Right lung (tissue), 5 donors: ENCODE measurements around the gene PRKG1. TPM values are rescaled to one million over a fixed set of nuclear protein-coding genes. Genes with fewer than 3 reads are reported as not detected.

ENCODE experiments used
- DNase-seq, 2 donors: peaks; one replicate each; pipeline ENCODE4 v3.0.0-alpha.2; 2013
- polyA plus RNA-seq, 5 donors: library from polyadenylated mRNA; unstranded; fragments of 120-200 nt; gene quantifications; one replicate each; pipeline versions ENCODE4 v1.2.1 to v1.2.3, GENCODE V29; 2013; ENCODE audit warnings: inconsistent platforms in 1 of 5, low replicate concordance in 1 of 5; ENCODE audit not compliant: insufficient read length in 5 of 5, insufficient read depth in 1 of 5

PRKG1 gene
- polyA plus RNA-seq, 5 donors: 12.4 to 21.3 (median 15.8) TPM

GRCh38 chr10:51928162-51928561, 853.9 kb downstream of the PRKG1 start:
- DNase-seq: no peak

GRCh38 chr10:51932530-51932929, 858.2 kb downstream of the PRKG1 start:
- no peak for DNase-seq

- DNase-seq: no peak
Measured at GRCh38 chr10:51934373-51934772, 860.1 kb downstream of the PRKG1 start.

DNA sequence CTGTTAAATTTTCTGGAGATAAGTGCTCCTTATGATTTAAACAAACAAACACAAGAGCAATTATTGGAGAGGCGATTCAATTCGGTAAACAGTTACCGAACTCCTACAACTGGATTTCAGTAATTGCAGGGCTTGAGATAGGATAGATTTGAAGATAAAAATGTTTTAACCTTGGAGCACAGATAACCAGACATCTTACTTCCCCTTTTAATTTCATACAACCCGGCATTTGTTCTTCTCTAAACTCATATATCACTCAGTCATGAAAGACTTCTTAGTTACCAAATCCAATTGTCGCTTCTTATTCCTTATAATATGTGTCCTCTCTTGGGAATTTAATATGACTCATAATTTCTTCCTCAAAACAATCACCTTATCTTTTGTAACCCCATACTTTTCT, 861.1 kb downstream of the PRKG1 start:
- no peak for DNase-seq

GRCh38 chr10:51937308-51938140, 863.2 kb downstream of the PRKG1 start:
- no peak for DNase-seq

- DNase-seq: no peak
Measured at GRCh38 chr10:51950371-51950995, 876.2 kb downstream of the PRKG1 start.

DNA sequence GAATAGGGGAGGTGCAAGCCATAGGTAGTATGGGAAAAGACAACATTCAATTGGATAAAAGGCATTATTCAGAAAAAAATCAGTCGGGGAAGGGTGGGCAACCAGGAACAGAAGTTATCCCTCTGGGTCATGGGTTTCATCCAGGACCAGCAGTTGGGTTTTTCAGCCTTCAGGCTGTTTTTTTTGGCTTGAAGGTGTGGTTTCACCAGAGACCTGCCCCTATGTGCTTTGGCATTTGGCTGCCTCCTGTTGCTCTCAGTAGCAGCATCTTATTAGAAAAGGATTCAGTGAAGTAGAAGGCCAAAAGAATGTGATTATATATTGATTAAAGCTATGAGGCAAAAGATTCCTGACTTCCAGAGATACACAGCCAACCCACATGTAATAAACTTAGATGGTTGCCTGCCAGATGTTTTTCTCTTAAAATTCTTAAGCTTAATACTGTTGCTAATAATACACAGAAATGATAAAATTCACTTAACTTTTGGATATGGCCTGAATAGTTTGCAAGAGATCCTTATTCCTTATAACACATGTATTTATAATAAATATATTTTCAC, 876.8 kb downstream of the PRKG1 start:
- no peak for DNase-seq

- DNase-seq: no peak
Measured at GRCh38 chr10:51951601-51952000, 877.3 kb downstream of the PRKG1 start.

- peak; percentile 48 to 59 for DNase-seq
Measured at GRCh38 chr10:51952056-51952455, 877.8 kb downstream of the PRKG1 start.

DNA sequence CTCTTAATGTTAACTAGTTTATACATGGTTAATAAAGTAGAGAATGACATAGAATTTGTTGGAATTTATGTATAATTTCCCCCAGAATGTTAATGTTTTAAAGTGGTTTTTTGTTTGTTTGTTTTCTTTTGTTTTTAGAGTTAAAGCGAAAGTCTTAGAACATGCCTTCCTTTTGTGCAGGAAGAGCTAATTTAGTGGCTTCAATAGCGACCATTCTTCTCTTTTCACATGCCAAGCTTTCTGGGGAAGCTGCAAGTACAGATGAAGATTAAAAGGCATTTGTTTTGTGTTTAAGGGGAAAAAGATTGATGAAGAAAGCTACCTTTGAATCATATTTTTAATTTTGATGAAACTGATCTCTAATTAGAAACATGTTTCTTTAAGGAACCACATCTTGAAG, 881.4 kb downstream of the PRKG1 start:
- no peak for DNase-seq

GRCh38 chr10:51956822-51957221, 882.5 kb downstream of the PRKG1 start:
- DNase-seq: no peak

- peak in 1 of 2 donors; percentile 55 for DNase-seq
Measured at GRCh38 chr10:51960494-51960895, 886.2 kb downstream of the PRKG1 start.

DNA sequence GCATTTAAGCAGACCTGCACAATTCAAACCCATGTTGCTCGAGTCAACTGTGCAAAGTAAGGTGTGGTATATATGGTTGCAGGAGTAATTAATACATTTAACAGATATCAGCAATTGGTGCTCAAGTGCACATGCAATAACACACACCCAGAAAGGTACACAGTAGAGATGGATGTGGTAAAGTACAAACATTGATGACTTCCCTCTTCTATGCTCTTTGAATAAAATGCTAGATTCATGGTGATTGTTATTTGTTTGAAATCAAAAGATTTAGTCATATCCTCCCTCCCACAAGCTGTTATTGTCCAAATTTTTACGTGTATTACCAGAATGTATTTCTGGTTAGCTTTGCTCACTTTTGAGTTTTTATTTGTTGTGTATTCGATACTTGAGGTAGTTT, 887.1 kb downstream of the PRKG1 start:
- no peak for DNase-seq

- DNase-seq: no peak
Measured at GRCh38 chr10:51964630-51965029, 890.3 kb downstream of the PRKG1 start.

GRCh38 chr10:51965451-51965850, 891.2 kb downstream of the PRKG1 start:
- no peak for DNase-seq

DNA sequence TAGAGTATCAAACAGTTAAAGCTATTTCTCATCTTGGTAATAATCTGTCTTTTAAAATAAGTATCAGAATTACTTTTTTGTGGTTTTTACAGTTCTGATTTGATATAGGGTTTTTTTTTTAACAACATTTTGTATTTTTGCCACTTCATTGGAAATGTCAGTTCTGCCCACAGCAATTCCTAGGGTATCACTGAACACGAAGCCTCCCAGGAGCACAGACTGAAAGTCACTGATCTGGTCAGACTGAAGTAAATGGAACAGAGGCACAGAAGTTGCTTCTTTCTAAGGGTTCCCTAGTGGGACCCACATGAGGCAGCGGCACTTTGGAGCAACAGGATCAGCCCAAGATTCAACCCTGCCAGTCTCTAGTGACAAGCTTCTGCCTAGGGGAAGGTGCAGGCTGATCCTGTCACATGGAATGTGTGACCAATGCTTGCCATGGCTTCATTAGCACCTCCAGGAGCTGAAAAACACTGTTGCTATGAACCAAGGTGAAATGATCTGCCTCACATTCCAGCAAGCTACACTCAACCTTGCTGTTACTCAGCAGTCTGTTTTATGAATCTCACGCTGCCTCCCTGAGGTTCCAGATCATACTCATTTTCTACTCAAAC, 898.6 kb downstream of the PRKG1 start:
- no peak for DNase-seq

DNA sequence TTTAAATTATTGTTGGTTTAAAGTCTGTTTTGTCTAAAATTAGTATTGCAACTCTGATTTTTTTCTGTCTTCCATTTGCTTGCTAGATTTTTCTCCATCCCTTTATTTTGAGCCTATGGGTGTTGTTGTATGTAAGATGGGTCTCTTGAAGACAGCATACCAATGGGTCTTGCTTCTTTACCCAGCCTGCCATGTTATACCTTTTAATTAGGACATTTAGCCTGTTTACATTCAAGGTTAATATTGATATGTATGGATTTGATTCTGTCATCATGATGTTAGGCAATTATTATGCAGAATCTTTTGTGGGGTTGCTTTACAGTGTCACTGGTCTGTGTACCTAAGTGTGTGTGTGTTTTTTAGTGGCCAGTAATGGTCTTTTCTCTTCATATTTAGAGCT, 906.5 kb downstream of the PRKG1 start:
- DNase-seq: no peak

- DNase-seq: no peak
Measured at GRCh38 chr10:51981731-51982130, 907.4 kb downstream of the PRKG1 start.

DNA sequence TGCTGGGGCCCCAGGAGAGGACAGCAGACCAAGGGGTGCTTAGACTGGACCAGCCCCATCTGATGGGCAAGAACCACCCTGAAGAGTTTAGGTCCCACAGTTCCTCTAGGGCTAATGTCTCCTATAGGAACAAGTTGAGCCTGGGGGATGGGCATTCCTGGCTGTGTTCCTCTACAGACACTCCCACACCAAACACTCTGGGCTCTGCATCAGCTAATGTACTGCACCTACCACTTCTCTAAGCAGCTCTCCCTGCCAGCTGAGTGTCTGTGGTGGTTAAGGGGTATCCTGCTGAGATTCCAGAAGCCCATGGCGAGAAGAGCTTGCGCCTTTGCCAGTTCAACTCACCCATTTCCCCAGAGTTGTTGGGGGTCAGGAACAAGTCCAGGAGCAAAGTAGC, 909.2 kb downstream of the PRKG1 start:
- DNase-seq: no peak

DNA sequence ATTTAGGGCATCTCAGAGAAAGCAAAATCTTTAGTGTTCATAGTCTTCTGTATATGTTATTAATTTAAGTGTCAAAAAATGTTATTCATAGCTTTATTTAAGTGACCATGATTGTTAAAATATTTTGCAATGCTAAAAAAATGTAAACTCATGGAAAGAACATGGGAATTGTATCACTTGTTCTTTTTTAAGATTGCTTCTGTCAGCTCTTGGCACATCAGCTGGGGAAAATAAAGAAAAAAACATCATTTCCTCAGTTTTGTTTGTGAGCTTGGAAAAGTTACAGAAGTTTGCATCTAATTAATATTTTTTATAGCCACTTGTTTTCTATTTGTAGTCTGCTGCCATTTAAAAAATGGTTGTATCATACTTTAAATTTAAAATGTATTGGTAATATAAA, 911.0 kb downstream of the PRKG1 start:
- DNase-seq: peak; percentile 32 to 39

GRCh38 chr10:51986516-51986915, 912.2 kb downstream of the PRKG1 start:
- no peak for DNase-seq

- no peak for DNase-seq
Measured at GRCh38 chr10:51993475-51993874, 919.2 kb downstream of the PRKG1 start.

- DNase-seq: no peak
Measured at GRCh38 chr10:51999096-51999495, 924.8 kb downstream of the PRKG1 start.
